GM21619 (cell line): ENCODE data around the gene ILRUN.
A peak's percentile ranks its signal among the peaks of the same experiment; 100 is the strongest.
"Not testable (repeated sequence)": the region's sequence is repeated elsewhere in the genome, so short reads cannot be mapped to it uniquely, and the experiment has no call there.

ENCODE experiments used
- ATAC-seq: cut with Tn5 transposase; IDR thresholded peaks from one replicate; pipeline ENCODE4 v1.9.1; 2021; ENCODE audit not compliant: unreplicated experiment

The ILRUN gene

DNA sequence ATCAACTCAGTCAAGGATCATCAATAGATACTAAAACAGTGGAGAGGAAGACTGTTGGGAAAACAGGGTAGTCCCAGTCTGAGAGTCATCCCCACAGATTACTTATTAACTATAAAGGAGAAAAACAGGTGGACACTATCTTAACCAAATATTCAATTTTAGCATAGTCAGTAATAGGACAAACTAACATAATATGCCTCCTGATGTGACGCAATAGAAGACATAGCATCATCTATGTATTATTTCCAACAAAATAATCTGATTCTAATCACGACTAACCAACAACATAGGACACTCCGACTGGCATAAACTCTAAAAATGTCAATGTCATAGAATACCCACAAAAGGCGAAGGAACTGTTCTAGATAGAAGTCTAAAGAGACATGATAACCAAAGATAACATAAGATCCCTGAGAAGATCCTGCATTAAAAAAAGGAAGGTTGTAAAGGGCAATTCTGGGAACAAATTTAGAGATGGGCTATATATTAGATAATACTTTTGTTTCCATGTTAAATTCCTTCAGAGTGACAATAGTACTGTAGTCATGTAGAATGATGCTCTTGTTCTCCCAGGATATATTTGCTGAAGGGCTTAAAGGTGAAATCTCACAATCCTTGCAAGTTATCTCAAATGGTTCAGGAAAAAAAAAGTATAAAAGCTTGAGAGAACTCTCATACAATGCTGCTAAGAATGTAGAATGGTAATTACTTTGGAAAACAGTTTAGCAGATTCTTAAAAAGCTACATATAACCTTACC is 28.9 kb downstream of the ILRUN start:
- ATAC-seq = no peak

DNA sequence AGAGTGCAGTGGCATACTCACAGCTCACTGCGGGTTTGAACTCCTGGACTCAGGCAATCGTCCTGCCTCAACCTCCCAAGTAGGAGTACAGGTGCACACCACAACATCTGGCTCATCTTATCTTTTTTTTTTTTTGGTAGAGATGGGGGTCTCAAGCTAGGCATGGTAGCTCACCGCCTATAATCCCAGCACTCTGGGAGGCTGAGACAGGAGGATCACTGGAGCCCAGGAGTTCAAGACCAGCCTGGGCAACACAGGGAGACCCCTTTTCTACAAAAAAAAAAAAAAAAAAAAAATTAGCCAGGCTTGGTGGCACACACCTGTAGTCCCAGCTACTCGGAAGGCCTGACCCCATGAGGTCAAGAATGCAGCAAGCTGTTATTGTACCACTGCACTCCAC is 31.5 kb downstream of the ILRUN start:
- no peak for ATAC-seq

DNA sequence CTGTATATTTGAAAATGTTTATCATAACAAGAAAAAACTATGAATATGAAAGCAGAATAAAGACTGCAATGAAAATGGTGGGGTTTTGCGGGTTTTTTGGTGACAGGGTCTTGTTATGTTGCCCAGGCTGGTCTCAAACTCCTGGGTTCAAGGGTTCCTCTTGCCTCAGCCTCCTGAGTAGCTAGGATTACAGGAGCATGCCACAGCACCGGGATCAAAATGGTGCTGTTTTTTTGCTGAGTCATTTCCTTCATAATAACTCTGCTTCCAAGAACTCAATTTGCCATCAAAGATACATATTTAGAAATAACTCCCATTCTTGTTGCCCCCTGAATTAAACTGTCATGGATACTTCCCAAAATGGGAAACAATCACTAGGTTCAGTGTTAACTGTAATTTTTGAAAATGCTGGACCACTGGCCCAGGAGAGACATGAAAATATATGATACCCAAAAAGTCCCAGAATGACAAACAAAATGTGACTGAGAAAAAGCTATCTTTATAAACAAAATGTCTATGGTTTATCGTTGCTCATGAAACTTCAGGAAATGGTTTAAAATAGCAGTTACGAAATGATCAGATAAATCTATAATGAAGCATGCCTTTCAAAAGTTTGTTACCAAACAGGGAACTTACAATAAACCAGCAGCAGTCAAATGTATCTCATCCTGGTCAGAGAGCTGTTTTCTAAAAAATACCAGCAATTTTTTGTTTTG is 32.2 kb downstream of the ILRUN start:
- ATAC-seq = no peak

DNA sequence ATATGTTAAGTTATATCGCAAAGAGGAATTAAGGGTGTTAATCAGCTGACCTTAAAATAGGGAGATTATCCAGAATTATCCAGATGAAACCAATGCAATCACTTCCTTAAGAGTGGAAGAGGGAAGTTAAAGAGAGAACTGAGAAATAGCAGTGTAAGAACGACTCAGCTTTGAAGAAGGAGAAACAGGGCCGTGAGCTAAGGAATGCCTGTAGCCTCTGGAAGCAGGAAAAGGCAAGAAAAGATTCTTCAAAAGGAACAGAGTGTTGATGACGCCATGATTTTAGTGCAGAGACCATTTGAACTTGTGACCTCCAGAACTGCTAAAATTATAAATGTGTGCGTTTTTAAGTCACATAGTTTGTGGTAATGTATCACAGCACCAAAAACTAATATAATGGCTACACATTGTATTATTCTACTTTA is 32.7 kb downstream of the ILRUN start:
- no peak for ATAC-seq

DNA sequence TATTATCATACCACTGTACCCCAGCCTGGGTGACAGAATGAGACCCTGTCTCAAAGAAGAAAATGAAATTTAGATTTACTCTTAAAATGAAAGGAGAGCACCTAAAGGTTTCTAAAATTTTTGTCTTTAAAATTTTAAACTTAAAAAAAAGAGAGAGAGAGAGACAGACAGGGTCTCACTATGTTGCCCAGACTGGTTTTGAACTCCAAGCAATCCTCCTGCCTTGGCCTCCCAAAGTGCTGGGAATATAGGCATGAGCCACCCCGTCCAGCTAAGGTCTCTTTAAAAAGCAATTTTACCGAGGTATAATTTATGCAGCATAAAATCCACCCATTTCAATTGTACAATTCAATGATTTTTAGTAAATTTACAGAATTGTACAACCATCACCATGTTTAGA is 33.2 kb downstream of the ILRUN start:
- no peak for ATAC-seq

DNA sequence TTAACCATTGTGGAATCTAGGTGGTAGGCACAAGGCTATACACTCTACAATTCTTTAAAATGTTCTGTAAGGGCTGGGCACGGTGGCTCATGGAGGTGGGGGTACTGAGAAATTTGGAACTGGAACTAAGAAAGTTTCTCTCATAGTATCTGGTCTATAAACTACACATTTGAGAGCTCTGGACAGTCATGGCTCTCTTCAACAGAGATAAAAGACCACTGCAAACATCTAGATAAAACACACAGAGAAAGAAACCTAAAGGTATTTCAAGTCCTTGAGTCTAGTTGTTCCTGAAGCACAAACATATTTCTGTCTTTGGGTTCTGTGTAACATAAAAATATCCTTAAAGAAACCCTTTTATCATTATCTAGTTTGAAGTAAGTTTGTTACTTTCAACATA is 35.2 kb downstream of the ILRUN start:
- ATAC-seq = no peak

DNA sequence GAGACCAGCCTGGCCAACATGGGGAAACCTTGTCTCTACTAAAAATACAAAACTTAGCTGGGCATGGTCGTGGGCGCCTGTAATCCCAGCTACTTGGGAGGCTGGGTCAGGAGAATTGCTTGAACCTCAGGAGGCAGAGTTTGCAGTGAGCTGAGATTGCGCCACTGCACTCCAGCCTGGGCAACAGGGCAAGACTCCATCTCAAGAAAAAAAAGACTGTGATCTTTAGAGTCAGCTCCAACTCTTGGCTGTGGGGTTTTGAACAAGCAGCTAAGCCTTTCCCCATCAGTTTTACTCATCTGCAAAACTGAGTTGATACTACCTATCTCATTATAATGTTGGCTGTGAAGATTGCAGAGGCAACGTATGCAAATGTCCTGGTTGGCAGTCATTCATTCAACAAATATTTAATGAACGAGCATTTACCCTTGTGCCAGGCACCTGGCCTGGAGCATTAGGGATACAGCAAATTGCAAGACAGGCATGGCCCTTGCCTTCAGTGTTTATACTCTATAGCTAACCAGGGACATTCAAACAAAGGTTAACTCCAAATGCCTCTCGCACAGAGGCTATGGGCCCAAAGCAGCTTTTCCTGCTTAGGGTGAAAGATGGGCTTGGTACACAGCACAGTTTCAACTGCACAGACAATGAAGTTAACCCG is 37.8 kb downstream of the ILRUN start:
- no peak for ATAC-seq

DNA sequence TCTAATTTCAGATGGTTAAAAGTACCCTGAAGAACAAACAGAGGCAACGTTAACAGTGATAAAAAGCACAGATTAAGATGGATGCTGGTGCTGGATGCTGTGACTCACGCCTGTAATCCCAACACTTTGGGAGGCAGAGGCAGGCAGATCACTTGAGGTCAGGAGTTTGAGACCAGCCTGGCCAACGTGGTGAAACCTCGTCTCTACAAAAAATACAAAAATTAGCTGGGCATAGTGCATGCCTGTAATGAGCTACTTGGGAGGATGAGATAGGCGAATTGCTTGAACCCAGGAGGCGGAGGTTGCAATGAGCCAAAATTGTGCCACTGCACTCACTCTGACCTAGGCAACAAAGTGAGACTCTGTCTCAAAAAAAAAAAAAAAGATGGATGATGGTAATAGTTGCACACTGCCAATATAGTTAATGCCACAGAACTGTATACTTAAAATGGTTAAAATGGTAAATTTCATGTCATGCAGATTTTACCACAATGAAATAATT is 38.5 kb downstream of the ILRUN start:
- not testable (repeated sequence) for ATAC-seq

DNA sequence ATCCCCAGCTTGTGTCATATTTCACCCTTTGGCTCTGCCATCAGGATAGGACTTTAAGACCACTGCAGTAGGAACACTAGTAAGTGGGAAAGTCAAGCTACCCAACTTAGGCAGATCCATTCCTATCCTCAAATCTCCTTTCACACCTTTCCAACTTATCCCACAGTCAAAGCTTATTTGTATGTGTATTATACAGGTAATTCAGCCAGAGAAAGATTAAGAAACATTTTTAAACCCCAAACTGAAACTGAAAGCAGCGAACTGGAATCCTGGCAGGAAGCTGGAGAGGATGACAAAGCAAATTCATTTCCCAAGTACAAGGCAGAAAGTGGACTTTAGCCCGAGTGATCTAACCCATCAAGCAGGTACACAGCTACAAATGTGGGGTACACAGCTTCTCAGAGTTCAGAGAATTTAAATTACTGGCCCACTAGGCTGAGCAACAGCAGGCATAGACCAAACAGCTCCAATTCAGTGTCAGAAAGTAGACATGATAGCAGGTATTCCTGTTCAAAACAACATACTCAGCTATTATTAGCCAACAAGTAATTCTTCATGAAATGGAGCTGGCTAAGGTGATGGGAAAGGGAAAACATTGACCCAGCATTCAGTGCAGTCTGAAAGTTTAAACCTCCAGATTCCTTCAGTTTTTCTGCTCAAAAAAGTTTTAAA is 39.1 kb downstream of the ILRUN start:
- ATAC-seq = no peak

DNA sequence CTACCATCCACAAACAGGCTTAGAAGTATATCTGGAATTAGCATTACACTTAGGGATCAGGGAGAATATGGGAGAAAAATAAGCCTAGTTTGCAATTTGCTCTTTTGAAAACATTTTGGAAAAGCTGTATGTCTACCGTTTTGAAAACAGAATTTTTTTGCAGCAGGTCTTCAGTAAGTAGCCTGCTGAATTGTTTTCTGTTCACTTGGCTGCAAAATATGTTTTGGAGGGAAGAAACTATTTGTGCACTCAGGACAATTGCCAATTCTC is 39.6 kb downstream of the ILRUN start:
- ATAC-seq = no peak

DNA sequence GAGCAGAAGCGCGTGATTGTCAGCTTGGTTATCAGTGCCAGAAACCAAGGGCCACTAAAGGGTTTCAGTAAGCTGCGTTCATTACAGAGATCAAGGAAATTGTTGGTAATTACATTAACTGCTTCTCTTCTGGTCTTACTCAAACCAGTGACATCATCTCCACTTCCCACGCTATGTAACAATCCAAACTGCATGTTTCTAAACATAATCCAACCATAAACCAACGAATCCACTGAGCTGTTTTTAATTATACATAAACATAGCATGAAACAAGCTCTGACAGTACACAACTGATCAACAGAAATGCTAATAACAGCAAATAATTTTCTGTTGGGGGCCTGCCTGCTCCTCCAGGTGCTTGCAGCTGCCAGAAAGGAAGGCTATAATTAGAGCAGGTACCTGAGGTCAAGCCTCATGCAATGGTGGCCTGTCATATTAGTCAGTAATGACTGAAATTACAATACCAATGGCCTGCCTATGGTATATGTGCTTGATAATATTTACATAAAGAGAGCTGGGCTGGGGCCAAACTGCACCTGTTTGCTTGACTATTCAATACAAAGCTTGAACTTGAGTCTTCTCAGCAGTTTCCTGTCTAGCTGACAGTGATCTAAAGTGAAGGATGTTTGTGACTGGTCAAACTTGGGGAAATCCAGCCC is 40.1 kb downstream of the ILRUN start:
- peak; percentile 86 for ATAC-seq

DNA sequence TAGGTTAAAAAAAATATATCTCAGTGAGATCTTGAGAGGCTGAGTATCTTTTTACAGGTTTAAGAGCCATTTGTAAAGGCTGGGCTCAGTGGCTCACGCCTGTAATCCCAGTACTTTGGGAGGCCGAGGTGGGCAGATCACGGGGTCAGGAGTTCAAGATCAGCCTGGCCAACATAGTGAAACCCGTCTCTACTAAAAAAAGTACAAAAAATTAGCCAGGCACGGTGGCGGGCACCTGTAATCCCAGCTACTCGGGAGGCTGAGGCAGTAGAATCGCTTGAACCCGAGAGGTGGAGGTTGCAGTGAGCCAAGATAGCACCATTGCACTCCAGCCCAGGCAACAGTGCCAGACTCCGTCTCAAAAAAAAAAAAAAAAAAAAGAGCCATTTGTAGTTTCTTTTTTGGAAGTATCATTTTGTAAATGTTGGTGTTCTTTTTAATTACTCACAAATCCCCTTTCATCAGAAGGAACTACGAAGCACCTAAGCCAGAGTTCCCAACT is 40.6 kb downstream of the ILRUN start:
- ATAC-seq = not testable (repeated sequence)

DNA sequence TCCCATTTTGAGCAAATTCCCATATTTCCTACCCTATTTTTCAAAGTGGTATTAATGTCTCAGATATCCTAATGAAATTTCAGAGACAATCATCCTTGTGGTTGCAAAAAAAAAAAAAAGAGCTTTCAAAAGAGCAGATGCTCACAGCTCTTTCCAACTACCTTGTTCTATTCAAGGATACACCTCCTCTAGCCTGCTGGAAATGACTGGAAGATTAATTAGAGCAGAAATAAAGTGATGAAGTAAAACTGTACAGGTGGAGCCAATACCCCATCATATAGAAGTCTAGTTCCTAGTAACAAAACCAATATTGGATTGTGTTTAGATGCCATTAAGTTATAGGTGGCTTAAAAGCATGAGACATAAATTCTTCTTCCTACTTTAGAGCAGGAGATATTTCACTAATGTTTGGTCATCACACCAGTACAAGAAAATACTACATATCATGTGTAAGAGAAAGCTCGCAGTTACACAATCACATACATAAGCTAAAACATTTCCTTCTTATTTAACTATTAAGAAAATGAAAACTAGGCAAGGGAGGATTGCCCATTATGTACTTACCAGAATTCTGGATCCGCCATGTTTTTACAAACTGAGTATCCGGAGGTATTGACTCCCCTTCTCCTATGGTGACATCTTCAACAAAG is 42.4 kb downstream of the ILRUN start:
- ATAC-seq = no peak

DNA sequence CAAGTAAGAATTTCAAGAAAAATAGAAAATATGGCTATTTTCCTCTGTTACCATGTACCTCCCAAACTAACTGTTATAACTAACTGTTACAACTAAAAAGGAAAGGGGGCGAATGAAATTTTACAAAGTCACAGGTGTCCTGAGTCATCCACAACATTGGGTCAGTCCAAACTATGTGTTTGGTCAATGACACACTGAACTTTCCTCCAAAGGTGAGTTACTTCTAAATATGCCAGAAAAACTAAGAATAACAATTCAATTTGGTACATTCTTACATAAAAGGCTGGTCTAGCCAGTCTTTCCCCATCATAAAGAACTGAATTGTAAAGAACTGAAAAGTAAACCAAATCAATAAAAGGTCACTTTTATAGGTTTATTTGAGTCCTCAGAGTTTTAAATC is 44.3 kb downstream of the ILRUN start:
- ATAC-seq = no peak

DNA sequence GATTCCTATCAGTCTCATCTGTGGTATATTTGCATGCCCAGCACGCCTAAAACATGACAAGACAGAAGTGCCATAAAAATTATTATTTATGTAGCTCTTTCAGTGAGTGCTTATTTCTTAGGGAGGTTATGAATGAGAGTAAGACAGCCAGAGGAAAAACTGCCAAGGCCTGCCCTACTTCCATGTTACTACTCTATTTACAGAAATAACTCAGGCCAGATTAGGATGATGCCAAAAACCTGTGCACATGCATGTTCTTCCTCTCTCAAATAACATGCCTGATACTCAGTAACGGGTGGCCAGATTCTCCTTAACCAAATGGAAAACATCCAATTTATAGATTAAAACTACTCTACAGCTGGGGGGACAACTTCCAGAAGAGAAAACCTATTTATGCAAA is 45.7 kb downstream of the ILRUN start:
- no peak for ATAC-seq

DNA sequence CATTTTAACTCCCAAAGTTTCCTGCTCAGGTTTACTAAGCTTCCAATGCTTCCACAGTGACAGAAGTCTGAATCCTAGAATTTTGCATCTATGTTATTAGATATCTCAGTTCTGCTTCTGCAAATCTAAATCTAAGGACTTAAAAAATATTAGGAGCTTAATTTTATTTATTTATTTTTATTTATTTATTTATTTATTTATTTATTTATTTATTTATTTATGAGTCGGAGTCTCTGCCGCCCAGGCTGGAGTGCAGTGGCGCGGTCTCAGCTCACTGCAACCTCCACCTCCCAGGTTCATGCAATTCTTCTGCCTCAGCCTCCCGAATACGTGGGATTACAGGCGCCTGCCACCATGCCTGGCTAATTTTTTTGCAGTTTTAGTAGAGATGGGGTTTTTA is 46.3 kb downstream of the ILRUN start:
- ATAC-seq = not testable (repeated sequence)

DNA sequence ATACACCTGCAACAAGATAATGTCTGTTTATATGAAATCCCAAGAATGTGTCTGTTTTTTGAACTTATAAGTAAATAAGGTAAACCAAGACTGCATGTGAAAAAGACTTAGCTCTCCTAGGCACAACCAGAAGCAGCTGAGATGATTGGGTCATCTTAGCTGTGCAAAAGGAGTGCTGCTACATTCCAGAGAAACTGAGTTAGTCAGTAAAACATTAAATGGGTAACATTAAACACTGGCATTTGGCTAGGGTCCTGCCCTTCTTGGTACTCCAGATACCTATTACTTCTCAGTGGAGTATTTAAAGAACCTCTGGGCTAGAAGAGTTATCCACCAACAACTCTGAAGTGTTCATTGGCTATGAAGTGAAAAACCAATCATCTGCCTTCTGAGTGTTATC is 47.8 kb downstream of the ILRUN start:
- no peak for ATAC-seq
